Stimulated activated naive CD8-positive, alpha-beta T cell treated with anti-CD3 and anti-CD28 coated beads, Interleukin-15, amount 100 ng/mL, for 72 hours (primary cell): ENCODE data around the gene TAS2R3.
"Not testable (repeated sequence)": the region's sequence is repeated elsewhere in the genome, so short reads cannot be mapped to it uniquely, and the experiment has no call there.

Experiments
- ATAC-seq: fragments of 150-1000 bp; cut with Tn5 transposase; 2 replicates; pipeline ENCODE4 v1.10.0; 2021; ENCODE audit warnings: mild to moderate bottlenecking, moderate library complexity
- DNase-seq, 2 donors: peaks; one replicate each; pipeline ENCODE4 v3.0.0; 2021 to 2022
- H3K27ac Mint-ChIP-seq, 2 donors: one replicate each; pipeline ENCODE4 v1.8.0; 2022; ENCODE audit warnings: mild to moderate bottlenecking in 2 of 2, mixed read lengths in 2 of 2, moderate library complexity in 2 of 2
- H3K27me3 Mint-ChIP-seq: one replicate; pipeline ENCODE4 v1.8.0; 2022; ENCODE audit warnings: mixed read lengths
- H3K4me1 Mint-ChIP-seq: one replicate; pipeline ENCODE4 v1.8.0; 2022; ENCODE audit warnings: mild to moderate bottlenecking, mixed read lengths
- H3K4me3 Mint-ChIP-seq, 2 donors: one replicate each; pipeline ENCODE4 v1.8.0; 2022; ENCODE audit warnings: mild to moderate bottlenecking in 2 of 2, mixed read lengths in 2 of 2, moderate library complexity in 1 of 2
- H3K9me3 Mint-ChIP-seq, 2 donors: one replicate each; pipeline ENCODE4 v1.8.0; 2022; ENCODE audit warnings: mixed read lengths in 2 of 2

The TAS2R3 gene

DNA sequence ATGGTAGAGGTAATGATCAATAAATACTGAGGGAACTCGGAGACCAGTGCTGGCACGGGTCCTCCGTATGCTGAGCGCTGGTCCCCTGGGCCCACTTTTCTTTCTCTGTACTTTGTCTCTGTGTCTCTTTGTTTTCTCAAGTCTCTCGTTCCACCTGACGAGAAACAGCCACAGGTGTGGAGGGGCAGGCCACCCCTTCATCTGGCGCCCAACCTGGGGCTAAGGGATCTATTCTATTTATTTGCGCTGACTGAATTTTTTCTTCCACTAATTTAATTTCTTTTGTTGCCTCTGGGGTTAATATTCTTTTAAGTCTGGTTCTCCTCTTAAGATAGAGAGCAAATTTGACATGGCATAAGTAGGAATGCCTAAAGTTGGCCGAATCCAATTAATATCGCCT is 12.0 kb upstream of the TAS2R3 start:
- ATAC-seq, DNase-seq, H3K27ac Mint-ChIP-seq, H3K27me3 Mint-ChIP-seq, H3K4me1 Mint-ChIP-seq, H3K4me3 Mint-ChIP-seq: not testable (repeated sequence)
- H3K9me3 Mint-ChIP-seq, result peaks cover 15 to 23% of the 10 kb centered on the region in 2 donors

DNA sequence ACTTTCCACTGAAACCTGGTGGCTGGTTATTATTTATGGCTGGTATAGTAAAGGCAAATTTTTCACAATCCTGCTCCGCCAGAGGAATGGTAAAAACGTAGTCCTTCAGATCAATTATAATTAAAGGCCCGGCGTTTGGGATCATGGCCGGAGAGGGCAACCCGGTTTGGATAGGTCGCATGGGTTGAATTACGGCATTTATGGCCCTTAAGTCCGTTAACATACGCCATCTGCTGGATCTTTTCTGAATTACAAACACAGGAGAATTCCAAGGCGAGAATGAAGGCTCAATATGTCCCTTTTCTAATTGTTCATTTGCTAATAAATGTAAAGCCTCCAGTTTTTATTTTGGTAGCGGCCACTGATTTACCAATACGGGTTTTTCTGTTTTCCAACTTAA is 11.3 kb upstream of the TAS2R3 start:
- ATAC-seq, result no peak
- Mint-ChIP-seq H3K4me1 (no peaks in the 10 kb centered on the region), H3K27me3 (no peaks in the 10 kb centered on the region), H3K9me3 (peaks cover 15 to 23% of the 10 kb centered on the region in 2 donors), H3K27ac (no peak overlapping the region), H3K4me3 (no peak overlapping the region)
- DNase-seq, result no peak

DNA sequence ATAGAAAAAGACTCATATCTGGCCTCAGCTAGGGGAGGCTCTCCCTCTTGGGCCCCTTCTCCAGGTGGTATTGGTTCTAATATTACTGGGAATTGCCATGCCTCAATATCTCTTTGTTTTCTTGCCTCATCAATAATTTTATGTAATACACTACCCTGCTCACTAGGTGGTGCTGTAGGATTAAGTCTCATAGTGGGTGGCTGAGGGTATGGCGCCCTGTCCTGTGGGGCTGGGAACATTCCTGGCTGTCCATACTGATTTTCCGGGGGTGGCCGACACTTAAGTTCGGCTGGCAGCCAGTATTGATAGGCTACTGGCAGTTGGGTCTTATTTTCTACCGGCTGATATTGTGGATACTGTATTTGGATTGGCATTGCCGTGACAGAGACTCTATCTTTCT is 9.0 kb upstream of the TAS2R3 start:
- Mint-ChIP-seq H3K27me3 (no peaks in the 10 kb centered on the region), H3K27ac (no peak overlapping the region), H3K4me1 (no peaks in the 10 kb centered on the region), H3K9me3 (peaks cover 13 to 23% of the 10 kb centered on the region in 2 donors), H3K4me3 (no peak overlapping the region)
- DNase-seq, result peak in 1 of 2 donors; percentile 21
- no peak for ATAC-seq

DNA sequence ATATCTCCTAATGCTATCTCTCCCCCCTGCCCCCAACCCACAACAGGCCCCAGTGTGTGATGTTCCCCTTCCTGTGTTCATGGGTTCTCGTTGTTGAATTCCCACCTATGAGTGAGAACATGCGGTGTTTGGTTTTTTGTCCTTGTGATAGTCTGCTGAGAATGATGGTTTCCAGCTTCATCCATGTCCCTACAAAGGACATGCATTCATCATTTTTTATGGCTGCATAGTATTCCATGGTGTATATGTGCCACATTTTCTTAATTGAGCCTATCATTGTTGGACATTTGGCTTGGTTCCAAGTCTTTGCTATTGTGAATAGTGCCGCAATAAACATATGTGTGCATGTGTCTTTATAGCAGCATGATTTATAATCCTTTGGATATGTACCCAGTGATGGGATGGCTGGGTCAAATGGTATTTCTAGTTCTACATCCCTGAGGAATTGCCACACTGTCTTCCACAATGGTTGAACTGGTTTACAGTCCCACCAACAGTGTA is 6.2 kb downstream of the TAS2R3 start:
- H3K4me3 Mint-ChIP-seq, ATAC-seq, DNase-seq, H3K4me1 Mint-ChIP-seq, H3K27me3 Mint-ChIP-seq, H3K27ac Mint-ChIP-seq: not testable (repeated sequence)
- peaks cover 5 to 12% of the 10 kb centered on the region in 2 donors for H3K9me3 Mint-ChIP-seq

DNA sequence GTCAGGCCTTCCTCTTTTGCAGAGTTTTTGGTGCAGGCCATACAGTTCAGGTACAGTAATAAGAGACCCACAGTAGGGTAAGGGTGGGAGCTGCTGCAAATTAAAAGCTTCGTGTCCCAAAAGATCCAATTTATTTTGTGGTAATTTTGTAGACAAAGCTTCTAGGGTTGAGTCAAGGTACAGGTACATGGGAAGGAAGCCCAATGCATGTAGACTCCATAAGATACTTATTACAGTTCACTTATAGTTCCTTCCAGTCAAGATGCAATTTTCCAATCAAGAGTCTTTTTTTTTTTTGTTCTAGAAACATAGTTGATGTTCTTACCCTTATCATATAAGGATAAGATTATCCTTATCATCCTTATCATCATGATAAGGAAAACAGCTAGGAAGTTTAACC is 12.5 kb downstream of the TAS2R3 start, which contains the start of gene TAS2R4:
TSS of gene TAS2R4 (plus strand) at position 301 of the 400 bp plus-strand sequence. CDS start 1,815 bp downstream, outside the sequence.
- Mint-ChIP-seq H3K27ac (no peak within 1 kb of the TSS), H3K4me3 (no peak within 1 kb of the TSS), H3K4me1 (no peaks in the 10 kb centered on the region), H3K9me3 (peaks cover 5 to 12% of the 10 kb centered on the region in 2 donors), H3K27me3 (no peaks in the 10 kb centered on the region)
- ATAC-seq (no peak), DNase-seq (no peak)

DNA sequence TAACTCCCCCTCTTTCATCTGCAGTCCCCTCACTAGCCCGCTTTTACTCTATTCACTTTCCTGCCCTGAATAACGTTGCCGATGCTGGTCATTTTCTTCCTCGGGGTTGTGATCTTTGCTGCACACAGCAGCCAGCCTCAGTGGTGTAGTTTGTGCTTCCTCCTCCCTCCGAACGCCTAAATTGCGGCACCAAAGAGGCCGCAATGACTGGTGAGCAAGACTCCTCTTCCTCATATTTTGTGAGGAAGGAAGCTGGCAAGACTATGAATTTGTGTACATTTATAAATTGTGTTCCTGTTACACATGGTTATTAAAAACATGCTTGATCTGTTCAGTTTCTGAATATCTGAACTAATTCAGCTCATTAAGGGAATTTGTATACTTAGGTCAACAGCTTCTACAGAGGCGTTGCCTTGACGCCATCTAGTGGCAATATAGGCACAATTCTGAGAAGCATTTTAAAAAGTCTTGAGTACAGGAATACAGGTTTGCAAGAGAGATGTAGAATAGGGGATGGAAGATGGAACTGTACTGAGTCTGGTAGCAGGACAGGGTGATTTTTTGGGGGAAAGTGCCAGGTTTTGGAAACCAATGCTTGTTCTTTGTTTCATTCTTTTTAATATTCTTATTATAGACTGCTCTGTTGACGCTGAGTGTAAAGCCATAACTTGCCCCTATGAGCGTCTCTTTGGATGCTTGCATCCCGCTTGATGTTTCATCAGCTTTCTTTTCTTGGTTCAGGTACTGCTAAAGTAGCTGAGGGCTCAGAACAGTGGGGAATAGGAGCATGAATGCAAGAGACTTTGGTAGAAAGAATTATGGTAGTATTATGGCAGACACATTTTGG is 22.0 kb downstream of the TAS2R3 start:
- Mint-ChIP-seq H3K4me3 (no peak overlapping the region), H3K27me3 (no peaks in the 10 kb centered on the region), H3K4me1 (no peaks in the 10 kb centered on the region), H3K9me3 (no peaks in the 10 kb centered on the region), H3K27ac (peak overlapping the region in 1 of 2 donors; percentile 29)
- ATAC-seq (peak; percentile 68), DNase-seq (no peak)

DNA sequence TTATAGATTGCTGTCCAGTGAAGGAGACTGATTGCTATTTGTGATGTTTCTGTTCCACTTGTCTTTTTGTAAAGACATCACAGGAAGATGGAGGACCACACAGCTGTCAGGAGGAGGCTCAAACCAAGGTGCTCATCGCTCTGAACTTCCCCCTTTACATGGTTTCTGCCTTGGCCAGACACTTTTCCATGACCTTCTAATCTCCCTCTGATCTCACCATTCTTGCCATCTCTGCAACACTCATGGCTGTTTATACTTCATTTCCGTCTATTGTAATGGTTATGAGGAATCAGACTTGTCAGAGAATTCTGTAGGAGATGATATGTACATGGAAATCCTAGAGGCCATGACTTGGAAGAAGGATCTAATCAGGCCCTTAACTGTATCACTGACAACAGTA is 24.4 kb downstream of the TAS2R3 start:
- Mint-ChIP-seq H3K27ac (no peak overlapping the region), H3K4me1 (no peaks in the 10 kb centered on the region), H3K9me3 (no peaks in the 10 kb centered on the region), H3K4me3 (no peak overlapping the region), H3K27me3 (no peaks in the 10 kb centered on the region)
- no peak for DNase-seq
- ATAC-seq, result no peak

DNA sequence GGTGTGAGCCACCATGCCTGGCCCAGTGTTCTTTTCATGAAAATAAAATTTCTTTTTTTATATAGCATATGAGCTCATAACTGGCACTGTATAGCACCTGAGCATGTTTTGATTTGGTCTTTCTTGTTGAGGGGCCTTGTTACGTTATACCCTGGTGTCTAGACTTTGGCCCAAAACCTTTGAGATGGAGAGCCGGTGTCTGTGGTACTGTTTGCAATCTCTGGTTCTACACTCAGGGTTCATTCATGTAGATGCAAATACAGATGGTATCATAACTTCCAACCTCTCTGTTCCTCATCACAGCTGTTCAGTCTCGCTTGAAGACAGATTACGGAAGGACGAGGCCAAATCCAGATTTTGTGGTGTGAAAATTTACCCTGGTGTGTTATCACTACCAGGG is 26.0 kb downstream of the TAS2R3 start, which contains the start of gene TAS2R5:
TSS of gene TAS2R5 (plus strand) at position 301 of the 400 bp plus-strand sequence. CDS start 145 bp downstream, outside the sequence.
- Mint-ChIP-seq H3K4me3 (no peak within 1 kb of the TSS), H3K9me3 (no peaks in the 10 kb centered on the region), H3K27me3 (no peaks in the 10 kb centered on the region), H3K4me1 (no peaks in the 10 kb centered on the region), H3K27ac (peak within 1 kb of the TSS in 1 of 2 donors; percentile 82)
- no peak for DNase-seq
- ATAC-seq, result no peak

DNA sequence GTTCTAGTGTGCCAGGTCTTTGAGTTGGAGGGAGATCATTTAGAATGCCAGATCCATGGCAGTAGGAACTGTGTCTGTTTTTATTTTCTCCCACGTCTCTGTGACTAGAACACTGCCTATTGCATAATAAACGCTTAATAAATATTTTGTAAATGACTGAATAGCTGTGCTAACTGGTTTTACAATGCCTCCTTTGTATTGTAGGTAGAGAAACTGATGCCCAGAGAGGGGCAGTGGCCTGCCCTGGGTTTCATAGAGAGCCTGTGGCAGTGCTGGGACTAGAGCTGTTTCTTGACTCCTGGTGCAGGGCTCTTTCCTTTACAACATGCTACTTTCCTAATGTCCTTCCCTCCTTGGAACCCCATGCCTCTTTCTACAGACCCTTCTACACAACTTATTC is 28.6 kb downstream of the TAS2R3 start:
- Mint-ChIP-seq H3K4me3 (no peak overlapping the region), H3K27me3 (no peaks in the 10 kb centered on the region), H3K4me1 (no peaks in the 10 kb centered on the region), H3K27ac (no peak overlapping the region), H3K9me3 (no peaks in the 10 kb centered on the region)
- ATAC-seq (no peak), DNase-seq (no peak)
